Neuronal stem cell (in vitro differentiated cells): ENCODE results near the gene PIK3AP1.

Experiments
- DNase-seq: peaks from one replicate; pipeline ENCODE4 v3.0.0-alpha.2; 2013; ENCODE audit warnings: low spot score
- H2AFZ ChIP-seq: one replicate; pipeline ENCODE4 v1.6.1; 2013; ENCODE audit warnings: mild to moderate bottlenecking, low read length, inconsistent platforms
- H2AK5ac ChIP-seq: 2 replicates; pipeline ENCODE4 v1.6.1; 2013; ENCODE audit warnings: low read depth, mild to moderate bottlenecking, inconsistent platforms, low read length, moderate library complexity, mixed read lengths
- H2BK120ac ChIP-seq: 2 replicates; pipeline ENCODE4 v1.6.1; 2013; ENCODE audit warnings: low read depth, mild to moderate bottlenecking, inconsistent platforms, low read length, moderate library complexity, mixed read lengths
- H2BK12ac ChIP-seq: one replicate; pipeline ENCODE4 v1.6.1; 2013; ENCODE audit warnings: low read length, inconsistent platforms
- H2BK15ac ChIP-seq: 2 replicates; pipeline ENCODE4 v1.6.1; 2013; ENCODE audit warnings: mild to moderate bottlenecking, low read length, inconsistent platforms, mixed read lengths
- H2BK5ac ChIP-seq: one replicate; pipeline ENCODE4 v1.6.1; 2013; ENCODE audit warnings: inconsistent platforms, mild to moderate bottlenecking, low read length, moderate library complexity
- H3K14ac ChIP-seq: one replicate; pipeline ENCODE4 v1.6.1; 2013; ENCODE audit warnings: low read length, inconsistent platforms
- H3K18ac ChIP-seq: 2 replicates; pipeline ENCODE4 v1.6.1; 2013; ENCODE audit warnings: low read length, inconsistent platforms
- H3K23ac ChIP-seq: 2 replicates; pipeline ENCODE4 v1.6.1; 2013; ENCODE audit warnings: low read depth, mild to moderate bottlenecking, mixed read lengths, low read length, inconsistent platforms; ENCODE audit not compliant: poor library complexity
- H3K27ac ChIP-seq: replicated peaks from 3 replicates; pipeline ENCODE4 v1.5.1; 2013; ENCODE audit warnings: low read length, inconsistent platforms
- H3K27me3 ChIP-seq, 3 experiments: 2 replicates each; pipeline ENCODE4 v1.6.1; 2013; ENCODE audit warnings: low read length in 3 of 3, mild to moderate bottlenecking in 2 of 3, inconsistent platforms in 1 of 3, low read depth in 1 of 3, mixed read lengths in 1 of 3, moderate library complexity in 1 of 3; ENCODE audit not compliant: control insufficient read depth in 3 of 3, insufficient read depth in 3 of 3
- H3K36me3 ChIP-seq, 2 donors: replicated peaks in 1 of 2; 2 replicates each; pipeline ENCODE4 v1.6.1; 2013; ENCODE audit warnings: low read length in 2 of 2; ENCODE audit not compliant: control insufficient read depth in 2 of 2, insufficient read depth in 2 of 2
- H3K4ac ChIP-seq: 2 replicates; pipeline ENCODE4 v1.6.1; 2013; ENCODE audit warnings: inconsistent platforms, mild to moderate bottlenecking, low read length, moderate library complexity
- H3K4me1 ChIP-seq, 2 donors: 1 replicate in 1 of 2; 2 replicates in 1 of 2; pipeline ENCODE4 v1.6.1; 2013; ENCODE audit warnings: low read length in 2 of 2, low read depth in 1 of 2; ENCODE audit not compliant: control insufficient read depth in 2 of 2, insufficient read depth in 1 of 2
- H3K4me2 ChIP-seq: one replicate; pipeline ENCODE4 v1.6.1; 2013; ENCODE audit warnings: mild to moderate bottlenecking, low read length, inconsistent platforms; ENCODE audit not compliant: insufficient read depth, poor library complexity, severe bottlenecking
- H3K4me3 ChIP-seq, 2 donors: 2 replicates each; pipeline ENCODE4 v1.5.1; 2013; ENCODE audit warnings: low read length in 2 of 2, mild to moderate bottlenecking in 2 of 2, inconsistent platforms in 1 of 2, moderate library complexity in 1 of 2
- H3K79me1 ChIP-seq: one replicate; pipeline ENCODE4 v1.6.1; 2013; ENCODE audit warnings: low read depth, mild to moderate bottlenecking, inconsistent platforms, low read length, moderate library complexity
- H3K9ac ChIP-seq: one replicate; pipeline ENCODE4 v1.6.1; 2013; ENCODE audit warnings: mild to moderate bottlenecking, low read depth, low read length, inconsistent platforms; ENCODE audit not compliant: poor library complexity
- H3K9me3 ChIP-seq, 2 donors: replicated peaks in 1 of 2; 2 replicates each; pipeline versions ENCODE3 to v1.6.1; 2013; ENCODE audit warnings: low read length in 2 of 2, mild to moderate bottlenecking in 2 of 2, inconsistent platforms in 1 of 2, low read depth in 1 of 2, mixed read lengths in 1 of 2, moderate library complexity in 1 of 2; ENCODE audit not compliant: control insufficient read depth in 2 of 2, insufficient read depth in 1 of 2
- H4K8ac ChIP-seq: one replicate; pipeline ENCODE4 v1.6.1; 2013; ENCODE audit warnings: low read depth, mild to moderate bottlenecking, inconsistent platforms, low read length, moderate library complexity
- H4K91ac ChIP-seq: one replicate; pipeline ENCODE4 v1.6.1; 2013; ENCODE audit warnings: low read length, low read depth, mild to moderate bottlenecking, inconsistent platforms; ENCODE audit not compliant: poor library complexity
- WGBS, 2 donors: extraction: QIAGEN DNeasy Blood & Tissue Kit; methylation state at CpG; one replicate each; pipeline ENCODE4 v1.1.7; 2013; ENCODE audit warnings: missing lambda C conversion rate in 2 of 2, mixed read lengths in 1 of 2; ENCODE audit not compliant: insufficient read length in 2 of 2, insufficient replicate concordance in 1 of 2; ENCODE audit errors: extremely low coverage in 2 of 2; 5-methylcytosine and 5-hydroxymethylcytosine counted together

The PIK3AP1 gene

DNA sequence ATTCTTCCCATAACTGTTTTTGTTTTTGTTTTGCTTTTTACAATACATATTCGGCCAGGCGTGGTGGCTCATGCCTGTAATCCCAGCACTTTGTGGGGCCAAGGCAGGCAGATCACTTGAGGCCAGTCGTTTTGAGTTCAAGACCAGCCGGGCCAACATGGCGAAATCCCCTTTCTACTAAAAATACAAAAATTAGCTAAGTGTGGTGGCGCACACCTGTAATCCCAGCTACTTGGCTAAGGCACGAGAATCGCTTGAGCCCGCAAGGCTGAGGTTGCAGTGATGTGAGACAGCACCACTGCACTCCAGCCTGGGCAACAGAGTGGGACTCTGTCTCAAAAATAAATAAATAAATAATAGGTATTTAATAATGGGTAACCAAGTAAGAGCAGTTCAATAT, 135.8 kb downstream of the PIK3AP1 start:
- Histone ChIP-seq H3K9ac (no peak overlapping the region), H3K27ac (no peak overlapping the region), H3K27me3 (no peaks in the 10 kb centered on the region), H3K18ac (no peak overlapping the region), H2AK5ac (no peak overlapping the region), H2BK15ac (no peak overlapping the region), H3K36me3 (peaks cover 0 to 5% of the 10 kb centered on the region in 2 donors), H3K9me3 (no peaks in the 10 kb centered on the region), H2BK12ac (no peak overlapping the region), H2BK120ac (no peak overlapping the region), H3K79me1 (peaks cover 8% of the 10 kb centered on the region), H2BK5ac (no peak overlapping the region), H4K91ac (no peak overlapping the region), H2AFZ (no peak overlapping the region), H3K4me3 (no peak overlapping the region), H3K4me1 (peaks cover 6 to 15% of the 10 kb centered on the region in 2 donors), H3K14ac (no peak overlapping the region), H3K4me2 (no peak overlapping the region), H3K23ac (no peak overlapping the region), H4K8ac (no peak overlapping the region), H3K4ac (no peak overlapping the region)
- DNase-seq = no peak
- WGBS, 2 donors = no CpG with 5 or more reads among the region's 9 CpGs

DNA sequence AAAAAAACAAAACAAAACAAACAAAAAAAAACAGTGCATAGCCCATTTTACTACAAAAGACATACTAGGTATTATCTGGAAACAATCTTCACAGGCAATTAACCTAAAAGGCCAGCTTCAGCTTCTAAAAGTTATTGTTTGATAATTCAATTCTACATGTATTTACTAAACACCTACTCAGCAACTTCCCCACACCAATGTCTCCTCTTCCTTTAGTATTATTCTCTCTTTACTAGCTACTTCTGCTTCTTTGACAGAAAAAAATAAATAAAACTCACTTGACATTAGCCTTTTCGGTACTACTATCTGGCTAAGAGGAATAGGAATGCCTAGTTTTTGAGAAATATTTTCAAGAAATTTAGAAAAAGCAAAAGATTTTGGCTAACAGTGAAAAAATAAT, 136.3 kb downstream of the PIK3AP1 start:
- H3K4me2 ChIP-seq = no peak overlapping the region
- H3K4me1 ChIP-seq = peaks cover 6 to 15% of the 10 kb centered on the region in 2 donors
- no peak overlapping the region for H3K23ac ChIP-seq
- H2AK5ac ChIP-seq = no peak overlapping the region
- no peak overlapping the region for H2BK5ac ChIP-seq
- no peak overlapping the region for H2BK15ac ChIP-seq
- no peak overlapping the region for H3K27ac ChIP-seq
- H4K8ac ChIP-seq = no peak overlapping the region
- no CpG with 5 or more reads among the region's 1 CpG for WGBS, 2 donors
- no peak overlapping the region for H3K18ac ChIP-seq
- H2AFZ ChIP-seq = no peak overlapping the region
- peaks cover 8% of the 10 kb centered on the region for H3K79me1 ChIP-seq
- no peak for DNase-seq
- H3K27me3 ChIP-seq = no peaks in the 10 kb centered on the region
- no peak overlapping the region for H3K14ac ChIP-seq
- H3K4ac ChIP-seq = no peak overlapping the region
- no peak overlapping the region for H2BK12ac ChIP-seq
- peaks cover 0 to 5% of the 10 kb centered on the region in 2 donors for H3K36me3 ChIP-seq
- H2BK120ac ChIP-seq = no peak overlapping the region
- no peak overlapping the region for H3K4me3 ChIP-seq
- H4K91ac ChIP-seq = no peak overlapping the region
- H3K9ac ChIP-seq = no peak overlapping the region
- H3K9me3 ChIP-seq = no peaks in the 10 kb centered on the region

GRCh38 chr10:96579133-96579532, 141.2 kb downstream of the PIK3AP1 start:
- H3K27ac ChIP-seq = no peak overlapping the region

GRCh38 chr10:96578633-96579032, 141.7 kb downstream of the PIK3AP1 start:
- Histone ChIP-seq H3K4me3 (no peak overlapping the region), H4K91ac (no peak overlapping the region), H3K79me1 (no peaks in the 10 kb centered on the region), H2AFZ (no peak overlapping the region), H3K27me3 (no peaks in the 10 kb centered on the region), H2AK5ac (no peak overlapping the region), H3K4me2 (no peak overlapping the region), H3K23ac (no peak overlapping the region), H3K36me3 (peaks cover 0 to 29% of the 10 kb centered on the region in 2 donors), H3K9ac (no peak overlapping the region), H3K4me1 (peaks cover 0 to 1% of the 10 kb centered on the region in 2 donors), H3K18ac (no peak overlapping the region), H3K14ac (no peak overlapping the region), H2BK15ac (no peak overlapping the region), H2BK12ac (no peak overlapping the region), H4K8ac (no peak overlapping the region), H3K27ac (no peak overlapping the region), H3K9me3 (no peaks in the 10 kb centered on the region), H2BK5ac (no peak overlapping the region), H3K4ac (no peak overlapping the region), H2BK120ac (no peak overlapping the region)
- WGBS, 2 donors = no CpG with 5 or more reads among the region's 5 CpGs
- DNase-seq = no peak

More at GRCh38 chr10:96579133-96579532, 141.2 kb downstream of the PIK3AP1 start:
- Histone ChIP-seq H2BK15ac (no peak overlapping the region), H2BK120ac (no peak overlapping the region), H3K14ac (no peak overlapping the region), H3K9me3 (no peaks in the 10 kb centered on the region), H3K18ac (no peak overlapping the region), H3K27me3 (no peaks in the 10 kb centered on the region), H3K4me2 (no peak overlapping the region), H2AFZ (no peak overlapping the region), H3K79me1 (no peaks in the 10 kb centered on the region), H3K4me1 (peaks cover 0 to 1% of the 10 kb centered on the region in 2 donors), H4K91ac (no peak overlapping the region), H3K23ac (no peak overlapping the region), H2BK12ac (no peak overlapping the region), H3K4ac (no peak overlapping the region), H3K36me3 (peaks cover 0 to 29% of the 10 kb centered on the region in 2 donors), H3K4me3 (no peak overlapping the region), H2AK5ac (no peak overlapping the region), H4K8ac (no peak overlapping the region), H2BK5ac (no peak overlapping the region), H3K9ac (no peak overlapping the region)
- no peak for DNase-seq
- WGBS, 2 donors = no CpG with 5 or more reads among the region's 2 CpGs
